Measurements from ENCODE around the gene GGT5. TPM values are rescaled to one million over a fixed set of nuclear protein-coding genes. Genes with fewer than 3 reads are reported as not detected.
"Not testable (repeated sequence)": the region's sequence is repeated elsewhere in the genome, so short reads cannot be mapped to it uniquely, and the experiment has no call there.

The GGT5 gene
- total RNA-seq, 1 donor from 2014 or later = 20.5 TPM

GRCh38 chr22:24235315-24235714, 9.6 kb downstream of the GGT5 start:
- no peak for DNase-seq (ENCODE audit: low read depth)

DNA sequence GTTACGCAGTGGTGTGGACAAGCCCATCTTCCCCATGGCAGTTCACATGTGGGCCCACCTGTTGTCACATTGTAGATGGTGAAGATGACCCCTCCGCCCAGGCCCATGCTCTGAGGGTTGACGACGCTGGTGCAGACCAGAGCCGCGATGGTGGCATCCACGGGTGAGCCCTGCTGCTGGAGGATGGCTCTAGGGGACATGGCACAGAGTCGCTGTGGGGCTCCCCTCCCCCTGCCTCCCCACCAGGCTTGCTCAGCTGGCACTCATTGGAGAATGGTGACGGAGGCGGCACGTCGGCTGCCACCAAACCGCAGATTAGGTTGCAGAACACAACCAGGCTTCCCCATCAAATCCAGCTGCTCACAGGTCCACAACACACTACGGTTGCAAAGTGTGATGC, 11.1 kb downstream of the GGT5 start:
- no peak for DNase-seq (ENCODE audit: low read depth)

DNA sequence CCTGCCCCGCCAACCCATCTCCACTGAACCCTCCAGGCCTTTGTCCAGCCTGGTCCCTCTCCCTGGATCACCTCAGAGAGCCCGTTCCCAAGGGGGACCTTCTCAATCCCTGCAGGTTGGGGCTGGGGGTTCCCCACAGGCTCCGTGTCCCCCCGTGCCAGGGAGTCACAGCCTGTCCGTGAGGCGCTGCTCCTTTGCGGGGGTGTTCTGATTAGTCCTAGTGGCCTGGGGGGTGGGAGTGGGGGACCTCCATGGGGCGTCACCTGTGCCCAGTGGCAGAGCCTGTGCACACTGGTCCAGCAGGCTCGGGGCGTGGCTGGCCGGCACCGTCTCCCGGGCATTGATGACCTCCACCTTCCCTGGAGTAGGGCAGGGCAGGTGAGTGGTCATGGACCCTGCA, 11.6 kb downstream of the GGT5 start:
- DNase-seq (ENCODE audit: low read depth) = no peak

- DNase-seq (ENCODE audit: low read depth) = no peak
These were observed 12.2 kb downstream of the GGT5 start for GRCh38 chr22:24232725-24233124.

DNA sequence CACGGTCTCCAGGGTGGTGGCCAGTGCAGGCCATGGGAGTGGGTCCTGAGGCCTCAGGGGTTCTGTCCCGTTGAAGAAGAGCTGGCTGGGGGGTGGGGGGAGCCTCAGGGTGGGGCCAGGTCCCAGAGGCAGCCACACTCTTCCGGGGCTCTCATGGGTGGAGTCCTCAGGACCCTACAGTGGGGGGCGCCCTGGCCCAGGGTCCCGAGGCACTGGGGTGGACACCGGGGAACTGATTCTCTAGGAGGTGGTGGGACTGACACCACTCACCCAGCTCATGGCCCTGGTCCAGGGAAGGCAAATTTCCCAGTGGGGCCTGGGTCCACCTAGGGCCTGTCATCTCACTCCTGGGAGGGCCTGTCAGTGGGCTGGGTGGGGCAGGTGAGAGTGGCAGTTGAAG, 12.8 kb downstream of the GGT5 start:
- DNase-seq (ENCODE audit: low read depth) = no peak

GRCh38 chr22:24231706-24232105, 13.2 kb downstream of the GGT5 start:
- no peak for DNase-seq (ENCODE audit: low read depth)

- no peak for DNase-seq (ENCODE audit: low read depth)
These were observed 13.8 kb downstream of the GGT5 start for GRCh38 chr22:24230911-24231656.

DNA sequence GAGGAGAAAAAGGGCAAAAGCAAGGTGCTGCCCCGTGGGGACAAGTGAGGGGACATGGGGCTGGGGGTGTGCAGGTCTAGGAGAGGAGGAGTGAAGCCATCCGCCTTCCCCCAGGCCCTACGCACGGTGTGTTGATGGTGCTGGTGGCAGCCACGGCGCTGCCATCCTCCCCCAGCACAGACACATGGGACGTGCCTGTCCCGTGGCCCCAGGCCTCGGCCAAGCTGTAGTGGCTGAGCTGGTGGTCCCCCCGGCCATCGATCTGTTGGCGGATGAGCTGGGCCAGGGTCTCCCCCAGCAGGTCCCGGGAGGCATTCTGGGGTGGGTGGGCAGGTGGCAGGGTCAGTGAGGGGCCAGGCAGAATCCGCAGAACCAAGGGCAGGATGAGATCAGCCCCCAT, 18.9 kb downstream of the GGT5 start:
- DNase-seq (ENCODE audit: low read depth) = no peak

DNA sequence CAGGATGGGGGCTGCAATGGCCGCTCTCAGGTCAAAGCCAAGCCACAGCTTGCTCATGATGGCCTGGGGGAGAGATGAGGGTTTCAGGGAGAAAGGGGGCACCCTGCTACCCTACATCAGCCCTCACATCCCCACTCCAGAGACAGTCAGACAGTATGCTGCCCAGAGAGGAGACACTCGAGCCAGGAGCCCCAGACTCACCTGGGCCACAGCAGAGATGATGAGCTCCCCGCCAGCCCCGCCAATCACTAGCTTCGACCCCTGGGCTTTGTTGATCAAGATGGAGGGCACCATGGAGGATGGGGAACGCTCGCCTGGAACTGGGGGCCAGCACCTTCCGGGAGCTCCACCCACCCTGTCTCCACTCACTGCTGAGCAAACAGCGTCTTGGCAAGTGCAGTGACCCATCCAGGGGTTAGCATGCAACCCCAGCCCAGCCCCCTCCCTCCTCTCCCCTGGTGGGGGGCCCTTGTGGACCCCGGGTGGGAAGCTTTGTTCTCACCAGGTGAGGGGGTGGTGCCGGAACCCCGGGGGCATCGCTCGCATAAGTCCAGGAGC, 19.8 kb downstream of the GGT5 start:
- no peak for DNase-seq (ENCODE audit: low read depth)

- no peak for DNase-seq (ENCODE audit: low read depth)
These were observed 20.4 kb downstream of the GGT5 start for GRCh38 chr22:24224468-24224867.

- DNase-seq (ENCODE audit: low read depth) = no peak
These were observed 25.1 kb downstream of the GGT5 start for GRCh38 chr22:24219750-24220149.

DNA sequence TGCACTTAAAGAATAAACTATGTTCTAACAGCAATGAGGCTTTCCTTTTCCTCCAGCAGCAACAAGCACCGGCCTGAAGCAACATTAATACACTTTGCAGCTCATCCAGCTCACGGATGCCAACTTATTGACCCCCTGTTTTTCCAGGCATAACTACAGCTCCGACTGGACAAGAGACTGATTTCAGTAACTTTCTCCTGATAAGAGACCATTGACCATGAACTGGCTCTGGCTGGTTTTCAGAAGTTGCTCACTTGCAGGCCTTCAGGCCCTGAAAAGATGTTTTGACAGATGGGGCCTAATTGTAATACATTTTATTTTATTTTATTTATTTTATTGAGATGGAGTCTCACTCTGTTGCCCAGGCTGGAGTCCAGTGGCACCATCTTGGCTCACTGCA, 27.5 kb downstream of the GGT5 start:
- DNase-seq (ENCODE audit: low read depth) = no peak

DNA sequence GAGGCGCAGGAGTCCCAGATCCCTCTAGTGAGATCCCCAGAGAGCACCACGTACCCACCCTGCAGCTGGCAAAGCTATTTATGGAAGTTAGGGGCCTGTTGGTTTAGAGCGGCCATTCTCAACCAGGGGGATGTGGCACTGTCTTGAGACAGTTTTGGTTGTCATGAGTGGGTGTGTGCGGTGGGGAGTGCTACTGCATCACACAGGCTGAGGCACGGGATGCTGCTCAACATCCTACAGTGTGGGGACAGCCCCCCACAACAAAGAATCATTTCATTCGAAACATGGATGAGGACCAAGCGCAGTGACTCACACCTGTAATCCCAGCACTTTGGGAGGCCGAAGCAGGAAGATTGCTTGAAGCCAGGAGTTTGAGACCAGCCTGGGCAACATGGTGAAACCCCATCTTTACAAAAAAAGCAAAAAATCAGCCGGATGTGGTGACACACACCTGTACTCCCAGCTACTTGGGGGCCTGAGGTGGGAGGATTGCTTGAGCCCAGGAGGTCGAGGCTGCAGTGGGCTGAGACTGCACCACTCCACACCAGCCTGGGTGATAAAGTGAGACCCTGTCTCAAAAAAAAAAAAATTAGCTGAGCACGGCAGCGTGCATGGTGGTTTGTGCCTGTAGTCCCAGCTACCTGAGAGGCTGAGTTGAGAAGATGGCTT, 28.2 kb downstream of the GGT5 start:
- DNase-seq (ENCODE audit: low read depth) = no peak

DNA sequence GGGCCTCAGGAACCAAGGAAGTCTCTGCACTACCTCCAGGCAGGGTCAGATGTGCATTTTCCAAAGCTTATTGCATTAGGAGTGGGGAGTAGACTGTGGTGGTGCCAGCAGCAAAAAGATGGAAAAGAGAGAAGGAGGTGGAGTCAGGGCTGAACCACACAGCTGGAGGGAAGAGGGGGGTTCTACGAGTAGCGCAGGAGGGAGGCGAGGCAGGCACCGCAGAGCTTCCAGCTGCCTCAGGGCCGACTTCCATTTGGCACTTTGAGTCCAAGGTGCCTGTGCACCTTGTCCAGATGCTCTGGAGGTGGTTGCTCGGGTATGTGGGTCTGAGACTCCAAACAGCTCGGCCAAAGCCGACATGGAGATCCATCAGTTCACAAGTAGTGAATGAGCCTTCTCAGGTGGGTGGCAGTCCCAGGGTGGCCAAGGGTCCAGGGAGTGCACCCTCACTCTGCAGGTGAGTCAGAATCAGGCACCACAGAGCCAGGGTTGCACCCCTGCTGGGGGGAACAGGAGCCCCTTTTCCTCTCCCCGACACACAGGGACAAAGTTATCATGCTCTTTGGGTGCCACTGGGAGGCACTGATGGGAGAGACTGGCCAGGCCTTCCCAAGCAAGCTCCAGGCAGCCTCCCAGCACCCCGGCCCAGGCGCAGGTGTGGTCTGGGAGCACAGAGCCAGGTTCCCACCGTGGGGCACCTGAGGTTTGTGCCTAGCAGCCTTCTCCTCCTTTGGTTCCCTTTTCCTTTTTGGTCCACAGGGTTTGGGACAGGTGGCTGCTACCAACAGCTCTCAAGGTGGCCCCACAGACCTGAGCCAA, 30.2 kb downstream of the GGT5 start:
- no peak for DNase-seq (ENCODE audit: low read depth)

DNA sequence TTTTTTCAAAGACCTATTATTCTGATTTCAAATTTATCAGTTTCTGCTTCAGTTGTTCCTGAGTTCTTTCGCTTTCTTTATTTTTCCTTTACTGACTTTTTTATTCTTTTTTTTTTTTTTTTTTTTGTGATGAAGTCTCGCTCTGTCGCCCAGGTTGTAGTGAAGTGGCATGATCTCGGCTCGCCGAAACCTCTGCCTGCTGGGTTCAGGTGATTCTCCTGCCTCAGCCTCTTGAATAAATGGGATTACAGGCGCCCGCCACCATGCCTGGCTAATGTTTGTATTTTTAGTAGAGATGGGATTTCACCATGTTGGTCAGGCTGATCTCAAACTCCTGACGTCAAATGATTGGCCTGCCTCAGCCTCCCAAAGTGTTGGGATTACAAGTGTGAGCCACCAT, 31.8 kb downstream of the GGT5 start:
- not testable (repeated sequence) for DNase-seq (ENCODE audit: low read depth)

DNA sequence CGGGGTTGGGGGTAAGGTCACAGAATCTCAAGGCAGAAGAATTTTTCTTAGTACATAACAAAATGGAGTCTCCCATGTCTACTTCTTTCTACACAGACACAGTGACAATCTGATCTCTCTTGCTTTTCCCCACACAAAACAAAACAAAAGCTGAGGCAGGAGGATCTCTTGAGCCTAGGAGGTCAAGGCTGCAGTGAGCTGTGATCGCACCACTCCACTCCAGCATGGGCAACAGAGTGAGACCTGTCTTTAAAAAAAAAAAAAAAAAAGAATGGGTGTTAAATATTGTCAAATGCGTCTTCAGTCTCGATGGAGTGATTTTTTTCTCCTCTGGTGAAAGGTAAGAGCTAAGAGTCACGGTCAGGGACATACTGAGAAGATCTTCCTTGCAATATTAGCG, 33.2 kb downstream of the GGT5 start:
- DNase-seq (ENCODE audit: low read depth) = not testable (repeated sequence)

DNA sequence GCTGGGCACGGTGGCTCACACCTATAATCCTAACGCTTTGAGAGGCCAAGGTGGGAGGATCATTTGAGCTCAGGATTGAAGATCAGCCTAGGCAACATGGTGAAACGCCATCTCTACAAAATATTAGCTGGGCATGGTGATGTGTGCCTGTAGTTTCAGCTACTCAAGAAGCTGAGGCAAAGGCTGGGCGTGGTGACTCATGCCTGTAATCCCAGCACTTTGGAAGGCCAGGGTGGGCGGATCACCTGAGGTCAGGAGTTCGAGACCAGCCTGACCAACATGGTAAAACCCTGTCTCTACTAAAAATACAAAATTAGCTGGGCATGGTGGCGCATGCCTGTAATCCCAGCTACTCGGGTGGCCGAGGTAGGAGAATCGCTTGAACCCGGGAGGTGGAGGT, 34.5 kb downstream of the GGT5 start:
- not testable (repeated sequence) for DNase-seq (ENCODE audit: low read depth)

- DNase-seq (ENCODE audit: low read depth) = no peak
These were observed 35.2 kb downstream of the GGT5 start for GRCh38 chr22:24209687-24210086.

DNA sequence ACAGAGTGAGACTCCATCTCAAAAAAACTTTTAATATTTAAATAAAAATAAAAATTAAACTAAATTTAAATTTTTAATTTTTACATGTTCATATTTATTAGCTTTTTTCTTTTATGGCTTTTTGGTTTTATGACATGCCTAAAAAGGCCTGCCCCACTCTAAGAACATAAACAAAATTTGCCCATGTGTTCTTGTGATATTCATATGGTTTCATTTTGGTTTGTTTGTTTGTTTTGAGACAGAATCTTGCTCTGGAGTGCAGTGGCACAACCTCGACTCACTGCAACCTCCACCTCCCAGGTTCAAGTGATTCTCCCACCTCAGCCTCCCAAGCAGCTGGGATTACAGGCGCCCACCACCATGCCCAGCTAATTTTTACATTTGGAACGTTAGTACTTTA, 35.9 kb downstream of the GGT5 start:
- DNase-seq (ENCODE audit: low read depth) = no peak

- peak; percentile 73 for DNase-seq (ENCODE audit: low read depth)
These were observed 36.7 kb downstream of the GGT5 start for GRCh38 chr22:24208012-24208749.

Data from myocyte (in vitro differentiated cells).